DMS53 treated with DMSO at 0.1 percent for 48 hours (cell line): ENCODE data around the gene NEDD9.

Experiments
- DNase-seq: peaks from one replicate; lab custom pipeline; 2025; ENCODE audit not compliant: unreplicated experiment; lab: John Stamatoyannopoulos, UW

The NEDD9 gene

DNA sequence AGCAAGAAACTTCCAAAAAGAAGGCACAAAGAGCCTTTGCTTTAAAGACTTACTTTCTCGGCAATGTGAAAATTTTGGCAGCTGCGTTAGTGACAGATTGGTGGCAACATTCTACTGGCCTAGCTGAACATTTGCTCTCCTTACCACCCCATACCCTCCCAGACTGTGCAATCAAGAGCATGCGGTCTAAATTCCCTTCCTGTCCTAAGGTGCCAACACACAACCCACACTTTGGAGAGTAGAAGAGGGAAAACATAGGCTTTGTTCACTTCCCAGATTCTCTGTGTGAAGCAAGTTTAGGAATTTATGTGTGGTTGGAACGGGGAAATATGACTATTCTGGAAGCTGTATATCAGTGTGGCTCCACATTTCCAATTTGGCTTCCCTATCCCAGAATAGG lies 29.8 kb upstream of the NEDD9 start:
- DNase-seq: no peak

GRCh38 chr6:11260249-11261038 lies 28.0 kb upstream of the NEDD9 start:
- no peak for DNase-seq

- DNase-seq: no peak
Observed at GRCh38 chr6:11258260-11259237, 26.1 kb upstream of the NEDD9 start.

GRCh38 chr6:11255610-11256009 lies 23.1 kb upstream of the NEDD9 start:
- DNase-seq: no peak

DNA sequence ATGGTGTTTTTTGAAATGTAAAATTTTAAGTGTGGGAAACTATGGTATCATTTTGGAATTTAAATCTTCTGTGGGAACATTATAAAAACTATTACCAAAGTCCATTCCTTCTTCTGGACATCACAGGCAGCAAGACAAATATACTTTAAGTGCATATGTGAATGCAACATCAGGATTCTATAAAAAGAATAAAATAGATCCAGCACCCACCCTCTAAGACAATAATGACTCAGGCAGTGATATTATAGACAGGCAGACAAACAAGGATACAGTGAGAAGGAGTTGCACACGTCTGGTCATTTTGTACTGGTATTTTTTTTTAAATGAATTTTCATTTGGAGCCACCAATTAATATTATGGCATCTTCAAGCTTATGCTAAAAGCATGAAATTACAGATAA lies 21.1 kb upstream of the NEDD9 start:
- DNase-seq: no peak

- no peak for DNase-seq
Observed at GRCh38 chr6:11251553-11252360, 19.3 kb upstream of the NEDD9 start.

DNA sequence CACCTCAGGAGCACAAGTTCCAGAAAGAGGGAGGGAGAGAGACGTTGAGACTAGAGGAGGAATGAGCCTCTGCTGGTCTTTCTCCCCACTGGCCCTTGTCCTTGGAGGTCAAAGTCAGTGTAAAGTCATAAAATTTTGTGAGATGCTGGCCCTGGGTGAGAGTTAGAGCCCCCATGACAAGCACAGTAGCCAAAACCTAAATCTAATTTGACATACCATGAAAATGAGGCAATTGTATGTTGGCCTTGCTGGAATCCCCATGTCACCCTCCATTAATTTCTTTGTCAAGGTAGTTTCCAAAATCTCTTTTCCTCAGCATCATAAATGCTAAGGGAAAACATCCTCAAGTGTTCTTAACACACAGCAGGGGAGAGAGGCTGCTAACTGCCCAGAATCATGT lies 17.6 kb upstream of the NEDD9 start:
- no peak for DNase-seq

- peak; percentile 34 for DNase-seq
Observed at GRCh38 chr6:11248974-11249761, 16.7 kb upstream of the NEDD9 start.

- no peak for DNase-seq
Observed at GRCh38 chr6:11246722-11247121, 14.3 kb upstream of the NEDD9 start.

DNA sequence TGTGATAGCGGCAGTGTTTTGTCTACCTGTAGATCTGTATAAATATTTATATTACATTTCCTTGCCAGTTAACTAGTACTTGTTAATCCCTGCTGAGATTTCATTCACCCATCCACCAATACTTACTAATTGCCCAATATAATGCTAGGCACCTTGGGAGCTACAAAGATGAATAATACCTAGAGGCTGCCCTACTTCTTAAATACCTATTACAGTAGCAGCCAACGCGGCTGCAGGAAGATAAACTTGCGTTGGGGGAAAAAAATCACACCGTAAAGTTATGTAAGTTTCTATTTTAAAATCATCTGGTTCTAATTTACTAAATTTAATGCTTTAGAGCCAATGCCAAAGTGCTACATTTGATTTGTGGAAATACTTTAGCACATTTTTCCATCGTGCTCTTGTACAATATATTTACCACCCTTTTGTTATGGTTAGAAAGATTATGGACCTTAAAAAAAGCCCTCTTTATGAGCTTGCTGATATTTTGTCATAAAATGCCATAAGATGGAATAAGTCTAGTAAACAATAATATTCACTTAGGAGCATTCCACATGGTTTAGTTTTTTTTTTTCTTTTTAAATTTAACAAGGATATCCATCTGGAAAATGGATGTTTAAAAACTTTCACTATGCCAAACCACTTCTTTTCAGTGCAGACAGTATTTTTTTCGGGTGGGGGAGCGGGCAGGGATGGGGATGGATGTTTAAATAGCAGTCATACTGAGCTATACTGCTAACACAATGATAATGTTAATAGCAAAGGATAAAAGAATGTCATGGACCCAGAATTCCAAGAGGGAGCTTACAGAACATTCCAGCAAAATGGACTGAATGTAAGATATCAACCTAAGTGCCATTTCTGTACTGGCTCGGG lies 13.2 kb upstream of the NEDD9 start:
- DNase-seq: no peak

GRCh38 chr6:11244387-11245126 lies 12.1 kb upstream of the NEDD9 start:
- no peak for DNase-seq

- no peak for DNase-seq
Observed at GRCh38 chr6:11243861-11244260, 11.4 kb upstream of the NEDD9 start.

GRCh38 chr6:11242711-11243110 lies 10.2 kb upstream of the NEDD9 start:
- no peak for DNase-seq

DNA sequence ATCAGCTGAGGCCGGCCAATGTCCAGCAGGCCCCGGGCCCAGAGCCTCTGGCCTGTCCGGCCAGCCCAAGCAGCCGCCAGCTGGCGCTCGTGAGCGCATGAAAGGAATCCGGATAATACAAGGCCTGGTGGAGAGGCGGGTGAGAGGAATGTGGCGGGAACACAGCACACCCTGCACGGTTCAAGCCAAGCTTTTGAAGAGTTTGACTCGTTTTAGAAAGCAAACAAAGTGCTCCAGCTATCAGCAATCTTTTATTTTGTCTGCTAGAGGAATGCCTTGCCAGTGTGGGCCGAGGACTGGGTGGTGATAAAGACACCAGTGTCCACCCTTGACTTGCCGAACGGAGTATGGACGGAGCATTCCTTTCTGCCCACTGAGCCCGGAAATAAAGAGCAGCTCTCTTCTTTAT lies 9.3 kb upstream of the NEDD9 start:
- DNase-seq: no peak

GRCh38 chr6:11241154-11241792 lies 8.8 kb upstream of the NEDD9 start:
- DNase-seq: no peak

DNA sequence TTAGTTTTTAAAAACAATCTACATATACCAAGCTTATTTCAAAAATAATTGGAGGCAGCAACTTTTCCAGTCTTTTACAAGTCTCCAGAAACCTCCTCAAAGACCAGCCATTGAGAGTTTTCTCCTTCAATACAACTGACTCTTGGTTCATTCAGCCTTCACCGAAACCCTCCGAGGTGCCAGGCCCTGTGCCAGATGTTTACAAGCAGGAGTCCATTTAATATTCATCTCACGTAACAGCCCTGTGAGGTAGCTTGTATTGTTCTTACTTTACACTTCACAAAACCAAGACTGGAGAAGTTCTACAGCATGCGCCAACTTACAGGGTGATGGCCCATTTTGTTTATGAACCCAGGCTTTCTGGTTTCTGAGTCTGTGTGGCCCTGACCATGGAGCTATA lies 5.5 kb upstream of the NEDD9 start:
- no peak for DNase-seq

GRCh38 chr6:11237428-11237827 lies 5.0 kb upstream of the NEDD9 start:
- no peak for DNase-seq

DNA sequence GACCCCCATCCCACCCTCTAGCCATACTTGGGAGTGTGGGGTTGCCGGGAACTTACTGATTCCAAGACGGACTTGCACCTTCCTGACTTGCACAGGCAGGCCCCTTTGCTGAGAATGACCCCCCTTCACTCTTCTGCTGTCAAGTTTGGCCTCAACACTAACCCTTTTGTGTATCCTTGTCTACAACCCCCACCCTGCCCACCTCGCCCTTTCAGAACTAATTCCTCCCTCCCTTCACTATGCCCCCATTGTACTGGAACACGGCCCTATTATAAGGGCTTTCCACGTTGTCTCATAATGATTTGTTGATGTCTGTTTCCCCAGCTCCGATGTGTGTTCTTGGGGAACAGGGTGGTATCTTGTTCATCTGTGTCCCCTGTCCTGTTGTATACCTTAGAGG lies 4.4 kb upstream of the NEDD9 start:
- no peak for DNase-seq
